ENCODE data around the gene MTM1.

- TF ChIP-seq CTCF (IDR thresholded peaks at IDR 0.05): no peak
- TF ChIP-seq POLR2A (IDR thresholded peaks at IDR 0.05): no peak
These were observed 26.2 kb downstream of the MTM1 start for GRCh38 chrX:150594584-150594983.
